ENCODE data around the gene CALR3. TPM values are rescaled to one million over a fixed set of nuclear protein-coding genes. Genes with fewer than 3 reads are reported as not detected.
"Not testable (repeated sequence)": the region's sequence is repeated elsewhere in the genome, so short reads cannot be mapped to it uniquely, and the experiment has no call there.

CALR3 gene
- total RNA-seq, 2 experiments from 2014 or later: not detected

- DNase-seq (no peak), ATAC-seq (peak; percentile 24)
- H3K4me3 Mint-ChIP-seq: no peak overlapping the region
- no peaks in the 10 kb centered on the region for H3K9me3 Mint-ChIP-seq
- ChIA-PET POLR2A (no interaction called here), CTCF (no interaction called here)
- intact Hi-C loops (cut with micrococcal nuclease): no loop called here
- H3K4me1 Mint-ChIP-seq (ENCODE audit: low read depth): peaks cover 36% of the 10 kb centered on the region
- H3K27me3 Mint-ChIP-seq: no peaks in the 10 kb centered on the region
- TF ChIP-seq CTCF (IDR thresholded peaks at IDR 0.05): no peak
- peak overlapping the region; percentile 28 for H3K27ac Mint-ChIP-seq
- peaks cover 2% of the 10 kb centered on the region for H3K36me3 Mint-ChIP-seq (ENCODE audit: low read depth)
Observed at GRCh38 chr19:16456652-16457194, 39.2 kb downstream of the CALR3 start.

GRCh38 chr19:16455489-16455888, 40.5 kb downstream of the CALR3 start:
- no peak for TF ChIP-seq CTCF (IDR thresholded peaks at IDR 0.05)
- Mint-ChIP-seq H3K9me3 (no peaks in the 10 kb centered on the region), H3K27ac (no peak overlapping the region), H3K36me3 (ENCODE audit: low read depth) (peaks cover 5% of the 10 kb centered on the region), H3K4me1 (ENCODE audit: low read depth) (peaks cover 38% of the 10 kb centered on the region), H3K4me3 (no peak overlapping the region), H3K27me3 (no peaks in the 10 kb centered on the region)
- POLR2A ChIA-PET: no interaction called here
- DNase-seq: no peak
- no peak for ATAC-seq
- intact Hi-C loops (cut with micrococcal nuclease): no loop called here
- CTCF ChIA-PET: interaction anchor here (1.1 kb wide), 1 partner anchor 13 kb away, joined by 6 read pairs; no protein-coding TSS in a partner anchor

GRCh38 chr19:16454351-16454918, 41.5 kb downstream of the CALR3 start:
- no peak for ATAC-seq
- Mint-ChIP-seq H3K36me3 (ENCODE audit: low read depth) (peaks cover 10% of the 10 kb centered on the region), H3K9me3 (peaks cover 4% of the 10 kb centered on the region), H3K4me1 (ENCODE audit: low read depth) (peaks cover 39% of the 10 kb centered on the region), H3K4me3 (no peak overlapping the region), H3K27ac (no peak overlapping the region), H3K27me3 (no peaks in the 10 kb centered on the region)
- DNase-seq: no peak
- POLR2A ChIA-PET: interaction anchor here (0.7 to 1.3 kb wide), 3 partner anchors 12 to 72 kb away, joined by 3 to 5 read pairs (median 4); no protein-coding TSS in a partner anchor
- TF ChIP-seq CTCF (IDR thresholded peaks at IDR 0.05): no peak
- intact Hi-C loops (cut with micrococcal nuclease): no loop called here
- CTCF ChIA-PET: interaction anchor here (0.7 to 1.0 kb wide), 2 partner anchors 21 to 137 kb away, joined by 3 read pairs; no protein-coding TSS in a partner anchor

- Mint-ChIP-seq H3K4me1 (ENCODE audit: low read depth) (peaks cover 37% of the 10 kb centered on the region), H3K9me3 (peaks cover 4% of the 10 kb centered on the region), H3K36me3 (ENCODE audit: low read depth) (peaks cover 16% of the 10 kb centered on the region), H3K27me3 (no peaks in the 10 kb centered on the region), H3K27ac (no peak overlapping the region), H3K4me3 (no peak overlapping the region)
- POLR2A ChIA-PET: no interaction called here
- CTCF ChIA-PET: interaction anchor here (1.3 kb wide), 1 partner anchor 10 kb away, joined by 3 read pairs; no protein-coding TSS in a partner anchor
- intact Hi-C loops (cut with micrococcal nuclease): no loop called here
- DNase-seq (no peak), ATAC-seq (no peak)
- no peak for TF ChIP-seq CTCF (IDR thresholded peaks at IDR 0.05)
Observed at GRCh38 chr19:16452325-16452724, 43.6 kb downstream of the CALR3 start.

- H3K4me3 Mint-ChIP-seq: peak overlapping the region; percentile 10
- peaks cover 49% of the 10 kb centered on the region for H3K4me1 Mint-ChIP-seq (ENCODE audit: low read depth)
- peaks cover 4% of the 10 kb centered on the region for H3K9me3 Mint-ChIP-seq
- peaks cover 16% of the 10 kb centered on the region for H3K36me3 Mint-ChIP-seq (ENCODE audit: low read depth)
- intact Hi-C loops (cut with micrococcal nuclease): no loop called here
- ATAC-seq: peak; percentile 84
- H3K27ac Mint-ChIP-seq: peak overlapping the region; percentile 85
- TF ChIP-seq CTCF (IDR thresholded peaks at IDR 0.05): no peak
- POLR2A ChIA-PET: interaction anchor here (0.6 to 1.0 kb wide), 3 partner anchors 9 to 92 kb away, joined by 3 read pairs; no protein-coding TSS in a partner anchor
- H3K27me3 Mint-ChIP-seq: no peaks in the 10 kb centered on the region
- CTCF ChIA-PET: no interaction called here
- peak; percentile 72 for DNase-seq
Observed at GRCh38 chr19:16449330-16449961, 46.5 kb downstream of the CALR3 start.

- DNase-seq; H3K9me3 Mint-ChIP-seq; ATAC-seq; H3K4me3 Mint-ChIP-seq; H3K27me3 Mint-ChIP-seq; intact Hi-C loops (cut with micrococcal nuclease); CTCF ChIA-PET: not testable (repeated sequence)
- H3K36me3 Mint-ChIP-seq (ENCODE audit: low read depth): peaks cover 16% of the 10 kb centered on the region
- POLR2A ChIA-PET: interaction anchor here (0.6 kb wide), 1 partner anchor 9 kb away, joined by 3 read pairs; no protein-coding TSS in a partner anchor
- peaks cover 54% of the 10 kb centered on the region for H3K4me1 Mint-ChIP-seq (ENCODE audit: low read depth)
- H3K27ac Mint-ChIP-seq: peak overlapping the region; percentile 85
Observed at GRCh38 chr19:16448872-16449271, 47.1 kb downstream of the CALR3 start.

Measured in activated CD8-positive, alpha-beta T cell treated with anti-CD3 and anti-CD28 coated beads for 36 hours (primary cell).